ENCODE measurements around the gene GPRIN3.

GPRIN3 gene

GRCh38 chr4:89221167-89221867 lies 86.3 kb downstream of the GPRIN3 start:
- no peaks in the 10 kb centered on the region; the same call in 1 of the 2 replicates for H3K4me1 ChIP-seq (ENCODE audit: control insufficient read depth, insufficient read depth, low read length)
- DNase-seq (ENCODE audit: low read depth, low spot score), result no peak
- no peak overlapping the region for H3K27ac ChIP-seq (ENCODE audit: low read length)
- H3K4me3 ChIP-seq (ENCODE audit: low read length), result no peak overlapping the region
- H3K9me3 ChIP-seq (ENCODE audit: control insufficient read depth, insufficient read depth, low read length), result no peaks in the 10 kb centered on the region
- WGBS (ENCODE audit: insufficient coverage, insufficient read length), result no CpG with 5 or more reads among the region's 2 CpGs
- H3K36me3 ChIP-seq (ENCODE audit: control insufficient read depth, insufficient read depth, low read length), result 0 out of 2 replicates have a peak, but pooled peaks cover 2% of the 10 kb centered on the region
- no peaks in the 10 kb centered on the region for H3K27me3 ChIP-seq (ENCODE audit: control insufficient read depth, insufficient read depth, low read length)

- no peak overlapping the region for H3K4me3 ChIP-seq (ENCODE audit: low read length)
- H3K36me3 ChIP-seq (ENCODE audit: control insufficient read depth, insufficient read depth, low read length), result 0 out of 2 replicates have a peak, but pooled peaks cover 2% of the 10 kb centered on the region
- DNase-seq (ENCODE audit: low read depth, low spot score), result no peak
- no peaks in the 10 kb centered on the region for H3K27me3 ChIP-seq (ENCODE audit: control insufficient read depth, insufficient read depth, low read length)
- WGBS (ENCODE audit: insufficient coverage, insufficient read length), result no CpG with 5 or more reads among the region's 1 CpG
- no peaks in the 10 kb centered on the region; the same call in 1 of the 2 replicates for H3K4me1 ChIP-seq (ENCODE audit: control insufficient read depth, insufficient read depth, low read length)
- no peak overlapping the region for H3K27ac ChIP-seq (ENCODE audit: low read length)
- no peaks in the 10 kb centered on the region for H3K9me3 ChIP-seq (ENCODE audit: control insufficient read depth, insufficient read depth, low read length)
Measured at GRCh38 chr4:89218587-89218986, 89.0 kb downstream of the GPRIN3 start.

- no CpG with 5 or more reads among the region's 1 CpG for WGBS (ENCODE audit: insufficient coverage, insufficient read length)
- Histone ChIP-seq H3K36me3 (ENCODE audit: control insufficient read depth, insufficient read depth, low read length) (0 out of 2 replicates have a peak, but pooled peaks cover 2% of the 10 kb centered on the region), H3K27ac (ENCODE audit: low read length) (no peak overlapping the region), H3K4me1 (ENCODE audit: control insufficient read depth, insufficient read depth, low read length) (no peaks in the 10 kb centered on the region; the same call in 1 of the 2 replicates), H3K4me3 (ENCODE audit: low read length) (no peak overlapping the region), H3K27me3 (ENCODE audit: control insufficient read depth, insufficient read depth, low read length) (no peaks in the 10 kb centered on the region), H3K9me3 (ENCODE audit: control insufficient read depth, insufficient read depth, low read length) (no peaks in the 10 kb centered on the region)
- no peak for DNase-seq (ENCODE audit: low read depth, low spot score)
Measured at GRCh38 chr4:89217604-89218003, 90.0 kb downstream of the GPRIN3 start.

DNA sequence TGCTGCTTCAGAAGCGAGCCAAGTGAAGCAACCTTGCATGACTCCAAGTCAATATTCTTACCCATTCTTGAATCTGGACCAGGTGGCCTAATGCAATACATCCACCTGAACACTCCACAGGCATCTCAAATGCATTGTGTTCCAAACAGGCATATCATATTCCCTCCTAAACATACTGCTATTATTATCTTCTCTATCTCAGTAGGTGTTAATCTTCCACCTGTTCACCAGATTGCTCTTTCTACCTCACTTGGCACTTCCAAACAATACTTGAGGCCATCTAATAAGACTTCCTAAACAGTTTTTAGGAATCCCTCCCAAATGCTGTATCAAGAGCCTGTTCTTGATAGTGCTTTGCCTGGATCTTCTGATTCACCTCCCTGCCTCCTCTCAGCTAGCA lies 90.7 kb downstream of the GPRIN3 start:
- Histone ChIP-seq H3K4me1 (ENCODE audit: control insufficient read depth, insufficient read depth, low read length) (no peaks in the 10 kb centered on the region; the same call in 1 of the 2 replicates), H3K36me3 (ENCODE audit: control insufficient read depth, insufficient read depth, low read length) (0 out of 2 replicates have a peak, but pooled peaks cover 2% of the 10 kb centered on the region), H3K27me3 (ENCODE audit: control insufficient read depth, insufficient read depth, low read length) (no peaks in the 10 kb centered on the region), H3K4me3 (ENCODE audit: low read length) (no peak overlapping the region), H3K9me3 (ENCODE audit: control insufficient read depth, insufficient read depth, low read length) (no peaks in the 10 kb centered on the region), H3K27ac (ENCODE audit: low read length) (no peak overlapping the region)
- no CpG with 5 or more reads among the region's 1 CpG for WGBS (ENCODE audit: insufficient coverage, insufficient read length)
- no peak for DNase-seq (ENCODE audit: low read depth, low spot score)

- no peaks in the 10 kb centered on the region for H3K9me3 ChIP-seq (ENCODE audit: control insufficient read depth, insufficient read depth, low read length)
- no peak overlapping the region for H3K4me3 ChIP-seq (ENCODE audit: low read length)
- no peak for DNase-seq (ENCODE audit: low read depth, low spot score)
- no peaks in the 10 kb centered on the region for H3K27me3 ChIP-seq (ENCODE audit: control insufficient read depth, insufficient read depth, low read length)
- H3K36me3 ChIP-seq (ENCODE audit: control insufficient read depth, insufficient read depth, low read length), result 0 out of 2 replicates have a peak, but pooled peaks cover 2% of the 10 kb centered on the region
- H3K27ac ChIP-seq (ENCODE audit: low read length), result no peak overlapping the region
- no peaks in the 10 kb centered on the region; the same call in 1 of the 2 replicates for H3K4me1 ChIP-seq (ENCODE audit: control insufficient read depth, insufficient read depth, low read length)
Measured at GRCh38 chr4:89216422-89216821, 91.2 kb downstream of the GPRIN3 start.

- Histone ChIP-seq H3K27me3 (ENCODE audit: control insufficient read depth, insufficient read depth, low read length) (no peaks in the 10 kb centered on the region), H3K36me3 (ENCODE audit: control insufficient read depth, insufficient read depth, low read length) (0 out of 2 replicates have a peak, but pooled peaks cover 2% of the 10 kb centered on the region), H3K4me3 (ENCODE audit: low read length) (no peak overlapping the region), H3K27ac (ENCODE audit: low read length) (no peak overlapping the region), H3K9me3 (ENCODE audit: control insufficient read depth, insufficient read depth, low read length) (no peaks in the 10 kb centered on the region), H3K4me1 (ENCODE audit: control insufficient read depth, insufficient read depth, low read length) (no peaks in the 10 kb centered on the region; the same call in 1 of the 2 replicates)
- WGBS (ENCODE audit: insufficient coverage, insufficient read length), result no CpG with 5 or more reads among the region's 3 CpGs
- no peak for DNase-seq (ENCODE audit: low read depth, low spot score)
Measured at GRCh38 chr4:89215736-89216135, 91.9 kb downstream of the GPRIN3 start.

DNA sequence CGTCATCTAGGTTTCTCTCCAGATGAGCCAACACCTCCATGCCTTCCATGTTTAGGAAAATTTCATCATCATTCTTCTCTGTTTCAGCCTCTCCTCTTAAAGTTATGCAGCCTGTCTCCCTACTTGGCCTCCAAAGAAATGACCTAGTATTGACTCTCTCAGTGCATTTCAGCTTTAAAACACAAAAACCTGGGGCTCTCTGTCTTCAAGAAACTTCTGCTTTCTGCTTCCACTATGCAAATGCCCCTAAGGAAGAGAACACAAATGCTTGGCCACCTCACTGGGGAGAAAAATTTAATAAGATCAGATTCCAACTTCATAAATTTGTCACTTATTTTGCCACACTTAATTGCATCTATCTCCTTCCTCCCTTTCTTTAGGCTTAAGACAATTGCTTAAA lies 93.3 kb downstream of the GPRIN3 start:
- no CpG with 5 or more reads among the region's 1 CpG for WGBS (ENCODE audit: insufficient coverage, insufficient read length)
- H3K4me3 ChIP-seq (ENCODE audit: low read length), result no peak overlapping the region
- H3K9me3 ChIP-seq (ENCODE audit: control insufficient read depth, insufficient read depth, low read length), result no peaks in the 10 kb centered on the region
- no peak overlapping the region for H3K27ac ChIP-seq (ENCODE audit: low read length)
- no peaks in the 10 kb centered on the region for H3K36me3 ChIP-seq (ENCODE audit: control insufficient read depth, insufficient read depth, low read length)
- H3K27me3 ChIP-seq (ENCODE audit: control insufficient read depth, insufficient read depth, low read length), result no peaks in the 10 kb centered on the region
- H3K4me1 ChIP-seq (ENCODE audit: control insufficient read depth, insufficient read depth, low read length), result no peaks in the 10 kb centered on the region; the same call in 1 of the 2 replicates
- no peak for DNase-seq (ENCODE audit: low read depth, low spot score)

DNA sequence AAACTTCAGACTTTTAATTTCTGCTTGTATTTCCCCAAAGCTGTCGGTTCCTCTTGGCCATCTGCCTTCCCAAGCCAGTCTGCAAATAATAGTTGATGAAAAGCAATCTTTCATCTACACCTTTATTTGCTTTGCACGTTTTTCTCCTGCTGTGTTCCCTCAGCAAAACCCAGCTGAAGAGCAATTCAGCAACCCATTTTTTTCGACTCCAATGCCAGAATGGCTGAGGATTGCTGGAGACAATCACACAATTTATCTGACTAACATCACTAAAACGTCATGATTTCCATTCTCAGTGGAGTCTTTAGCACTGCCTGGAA lies 94.3 kb downstream of the GPRIN3 start:
- no peak overlapping the region for H3K4me3 ChIP-seq (ENCODE audit: low read length)
- no peaks in the 10 kb centered on the region for H3K36me3 ChIP-seq (ENCODE audit: control insufficient read depth, insufficient read depth, low read length)
- H3K27me3 ChIP-seq (ENCODE audit: control insufficient read depth, insufficient read depth, low read length), result no peaks in the 10 kb centered on the region
- no peaks in the 10 kb centered on the region; the same call in 1 of the 2 replicates for H3K4me1 ChIP-seq (ENCODE audit: control insufficient read depth, insufficient read depth, low read length)
- no peak for DNase-seq (ENCODE audit: low read depth, low spot score)
- no peaks in the 10 kb centered on the region for H3K9me3 ChIP-seq (ENCODE audit: control insufficient read depth, insufficient read depth, low read length)
- WGBS (ENCODE audit: insufficient coverage, insufficient read length), result no CpG with 5 or more reads among the region's 4 CpGs
- H3K27ac ChIP-seq (ENCODE audit: low read length), result no peak overlapping the region

- H3K36me3 ChIP-seq (ENCODE audit: control insufficient read depth, insufficient read depth, low read length), result no peaks in the 10 kb centered on the region
- no peaks in the 10 kb centered on the region for H3K27me3 ChIP-seq (ENCODE audit: control insufficient read depth, insufficient read depth, low read length)
- no peak overlapping the region for H3K27ac ChIP-seq (ENCODE audit: low read length)
- no peak overlapping the region for H3K4me3 ChIP-seq (ENCODE audit: low read length)
- DNase-seq (ENCODE audit: low read depth, low spot score), result no peak
- no peaks in the 10 kb centered on the region; the same call in 1 of the 2 replicates for H3K4me1 ChIP-seq (ENCODE audit: control insufficient read depth, insufficient read depth, low read length)
- no CpG with 5 or more reads among the region's 4 CpGs for WGBS (ENCODE audit: insufficient coverage, insufficient read length)
- no peaks in the 10 kb centered on the region for H3K9me3 ChIP-seq (ENCODE audit: control insufficient read depth, insufficient read depth, low read length)
Measured at GRCh38 chr4:89212666-89213381, 94.8 kb downstream of the GPRIN3 start.

- Histone ChIP-seq H3K9me3 (ENCODE audit: control insufficient read depth, insufficient read depth, low read length) (no peaks in the 10 kb centered on the region), H3K36me3 (ENCODE audit: control insufficient read depth, insufficient read depth, low read length) (no peaks in the 10 kb centered on the region), H3K27ac (ENCODE audit: low read length) (no peak overlapping the region), H3K27me3 (ENCODE audit: control insufficient read depth, insufficient read depth, low read length) (no peaks in the 10 kb centered on the region), H3K4me1 (ENCODE audit: control insufficient read depth, insufficient read depth, low read length) (no peaks in the 10 kb centered on the region), H3K4me3 (ENCODE audit: low read length) (no peak overlapping the region)
- no CpG with 5 or more reads among the region's 1 CpG for WGBS (ENCODE audit: insufficient coverage, insufficient read length)
- no peak for DNase-seq (ENCODE audit: low read depth, low spot score)
Measured at GRCh38 chr4:89204624-89205023, 103.0 kb downstream of the GPRIN3 start.
